HG03521 (cell line): ENCODE results near the gene TEX38.
A peak's percentile ranks its signal among the peaks of the same experiment; 100 is the strongest.
"Not testable (repeated sequence)": the region's sequence is repeated elsewhere in the genome, so short reads cannot be mapped to it uniquely, and the experiment has no call there.

Experiments
- ATAC-seq: cut with Tn5 transposase; IDR thresholded peaks from one replicate; pipeline ENCODE4 v1.9.1; 2021; ENCODE audit warnings: mild to moderate bottlenecking, moderate library complexity; ENCODE audit not compliant: unreplicated experiment

Gene TEX38

DNA sequence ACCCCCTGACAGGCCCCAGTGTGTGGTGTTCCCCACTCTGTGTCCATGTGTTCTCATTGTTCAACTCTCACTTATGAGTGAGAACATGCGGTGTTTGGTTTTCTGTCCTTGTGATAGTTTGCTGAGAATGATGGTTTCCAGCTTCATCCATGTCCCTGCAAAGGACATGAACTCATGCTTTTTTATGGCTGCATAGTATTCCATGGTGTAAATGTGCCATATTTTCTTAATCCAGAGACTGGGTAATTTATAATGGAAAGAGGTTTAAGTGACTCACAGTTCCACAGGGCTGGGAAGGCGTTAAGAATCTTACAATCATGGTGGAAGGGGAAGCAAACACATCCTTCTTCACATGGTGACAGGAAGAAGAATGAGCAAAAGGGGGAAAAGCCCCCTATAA is 17.0 kb upstream of the TEX38 start:
- ATAC-seq = not testable (repeated sequence)

DNA sequence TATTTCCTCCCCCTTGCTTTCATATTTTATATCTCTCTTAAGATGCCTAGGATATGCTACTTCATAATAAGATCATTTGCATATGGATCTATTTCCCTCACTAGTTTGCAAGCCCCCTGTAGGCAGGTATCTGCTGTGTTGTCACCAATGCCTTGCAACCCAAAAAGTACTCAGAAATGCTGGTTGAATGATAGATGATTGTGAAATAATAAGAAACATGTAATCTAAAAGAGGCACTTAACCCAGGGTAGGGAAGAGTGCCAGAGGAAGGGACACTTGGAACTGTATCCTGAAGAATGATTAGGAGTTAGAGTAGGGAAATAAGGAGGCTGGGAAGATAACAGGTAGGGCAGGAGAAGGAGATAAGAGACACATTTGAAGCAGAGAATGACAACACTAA is 15.8 kb upstream of the TEX38 start:
- ATAC-seq = no peak

DNA sequence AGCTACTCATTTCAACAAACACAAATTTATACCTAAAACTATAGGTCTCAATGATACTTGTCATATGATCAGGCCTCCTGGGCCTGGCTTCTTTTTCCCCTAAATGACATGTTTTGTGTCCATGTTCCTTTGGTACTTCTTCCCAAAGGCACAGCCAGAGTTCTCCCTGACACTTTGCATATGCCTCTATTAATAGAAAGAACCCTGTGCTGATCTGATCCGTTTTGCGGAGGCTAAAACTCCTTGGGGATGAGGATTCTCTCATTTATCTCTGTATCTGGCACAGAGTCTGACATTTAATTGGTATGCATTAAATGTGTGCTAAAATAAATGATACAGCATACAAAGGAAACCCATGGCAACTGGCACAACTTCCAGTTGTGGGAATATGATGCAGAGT is 15.0 kb upstream of the TEX38 start:
- no peak for ATAC-seq

DNA sequence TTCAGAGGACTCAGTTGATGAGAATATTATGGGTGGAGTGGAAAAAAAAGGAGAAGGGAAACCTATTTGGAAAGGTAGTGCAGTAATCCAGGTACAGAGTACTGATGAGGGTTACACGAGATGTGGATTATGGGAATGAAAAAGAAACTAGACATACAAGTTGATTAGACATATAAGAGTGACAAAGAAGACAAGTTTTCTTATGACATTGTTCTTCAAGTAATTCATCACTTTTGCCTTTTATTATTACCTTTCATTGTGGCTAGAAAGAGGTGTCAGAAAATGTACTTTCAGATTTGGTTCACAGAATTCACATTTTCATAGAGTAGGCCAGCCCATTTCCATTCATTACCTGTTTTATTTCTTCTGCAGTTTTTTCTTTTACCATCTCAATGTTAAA is 13.9 kb upstream of the TEX38 start:
- no peak for ATAC-seq

DNA sequence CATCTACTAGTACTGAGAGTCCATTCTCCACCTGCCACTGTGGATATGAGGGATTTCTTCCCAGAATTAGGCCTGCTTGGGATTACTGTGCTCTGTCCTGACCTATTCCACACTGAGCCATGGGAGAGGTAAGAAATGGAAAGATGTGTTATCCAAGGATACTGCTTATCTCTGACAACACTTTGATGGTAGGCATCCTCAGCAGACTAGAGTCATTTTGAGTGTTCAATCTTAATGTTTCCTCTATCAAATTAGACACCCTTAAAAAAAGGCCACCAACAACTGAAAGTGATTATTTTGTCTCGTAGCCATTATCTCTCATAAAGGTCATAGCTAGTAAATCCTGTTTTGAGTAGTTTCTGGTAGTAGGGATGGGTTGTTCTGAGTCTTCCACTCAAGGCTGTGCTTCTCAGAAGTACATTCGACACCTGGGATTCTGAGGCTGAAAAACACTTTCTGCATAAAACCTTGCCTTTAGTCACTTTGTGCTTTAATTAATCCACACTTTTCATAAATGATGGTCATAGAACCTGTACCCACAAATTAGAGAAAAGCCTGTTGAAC is 12.3 kb upstream of the TEX38 start:
- no peak for ATAC-seq

GRCh38 chr1:46660116-46660515 is 11.5 kb upstream of the TEX38 start:
- ATAC-seq = peak; percentile 95

DNA sequence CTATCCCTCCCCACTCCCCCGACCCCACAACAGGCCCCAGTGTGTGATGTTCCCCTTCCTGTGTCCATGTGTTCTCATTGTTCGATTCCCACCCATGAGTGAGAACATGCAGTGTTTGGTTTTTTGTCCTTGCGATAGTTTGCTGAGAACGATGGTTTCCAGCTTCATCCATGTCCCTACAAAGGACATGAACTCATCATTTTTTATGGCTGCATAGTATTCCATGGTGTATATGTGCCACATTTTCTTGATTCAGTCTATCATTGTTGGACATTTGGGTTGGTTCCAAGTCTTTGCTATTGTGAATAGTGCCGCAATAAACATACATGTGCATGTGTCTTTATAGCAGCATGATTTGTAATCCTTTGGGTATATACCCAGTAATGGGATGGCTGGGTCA is 8.7 kb upstream of the TEX38 start:
- not testable (repeated sequence) for ATAC-seq

DNA sequence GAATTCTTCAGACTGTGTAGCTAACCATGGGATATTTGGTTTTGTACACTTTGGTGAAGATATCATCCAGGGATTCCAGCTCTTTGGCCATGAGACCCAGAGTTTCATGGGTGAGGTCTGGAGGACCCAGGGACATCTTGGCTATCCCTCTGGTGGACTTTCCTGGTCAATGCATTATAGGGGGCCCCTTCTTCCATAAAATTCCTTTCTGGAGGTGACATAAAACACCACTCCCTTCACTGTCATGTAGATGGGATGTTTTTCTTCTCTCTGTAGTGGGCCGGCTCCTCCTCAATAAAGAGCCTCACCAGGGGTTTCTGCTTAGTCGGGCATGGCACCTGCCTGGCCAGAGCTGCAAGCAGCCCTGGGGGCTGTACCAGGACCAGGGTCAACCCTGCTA is 5.7 kb upstream of the TEX38 start:
- no peak for ATAC-seq

DNA sequence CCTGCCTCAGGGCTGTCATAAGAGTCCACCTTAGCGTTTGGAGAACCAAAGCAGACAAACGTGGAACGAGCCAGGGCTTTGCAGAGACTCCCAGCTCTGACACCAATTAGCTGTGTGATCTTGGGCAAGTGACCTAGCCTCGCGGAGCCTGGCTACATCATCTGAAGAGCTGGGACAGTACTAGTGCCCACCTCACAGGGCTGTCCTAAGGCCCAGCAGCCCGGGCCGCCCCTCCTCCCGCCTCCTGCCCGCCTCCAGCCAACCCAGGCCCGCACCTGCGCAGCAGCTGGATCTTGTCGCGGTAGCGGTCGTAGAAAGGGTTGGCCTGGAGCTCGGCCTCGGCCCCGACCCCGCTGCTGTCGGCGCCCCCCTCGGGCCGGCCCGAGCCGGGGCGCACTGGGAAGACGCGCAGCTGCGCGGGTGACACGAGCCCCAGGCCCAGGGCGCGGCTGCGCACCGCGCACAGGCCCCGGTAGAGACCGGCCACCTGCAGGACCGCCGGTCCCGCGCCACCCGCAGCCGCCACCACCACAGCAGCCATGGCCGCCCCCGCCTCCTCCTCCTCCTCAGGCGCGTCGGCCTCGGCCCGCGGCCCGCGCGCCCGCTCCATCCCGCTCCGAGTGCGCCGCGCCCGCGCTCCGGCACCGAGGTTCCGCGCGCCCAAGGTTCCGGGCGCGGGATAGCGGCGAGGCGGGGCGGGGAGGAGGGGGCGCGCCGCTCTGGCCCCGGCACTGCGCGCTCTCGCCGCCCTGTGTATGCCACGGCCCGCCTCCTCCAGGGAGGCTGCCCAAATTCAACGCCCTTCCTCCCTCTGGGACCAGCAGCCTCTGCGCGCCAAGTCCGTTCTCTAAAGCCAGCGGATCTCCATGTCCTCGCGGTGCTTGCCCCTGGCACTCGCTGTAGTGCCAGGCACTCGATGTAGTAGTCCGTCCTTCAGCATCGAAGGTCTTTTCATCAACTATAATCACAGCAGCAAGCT is 3.6 kb upstream of the TEX38 start, which contains the start of gene ATPAF1:
TSS of gene ATPAF1 (minus strand) at position 583 of the 979 bp plus-strand sequence. CDS start at position 541, 42 bp downstream.
- peak; percentile 81 for ATAC-seq

DNA sequence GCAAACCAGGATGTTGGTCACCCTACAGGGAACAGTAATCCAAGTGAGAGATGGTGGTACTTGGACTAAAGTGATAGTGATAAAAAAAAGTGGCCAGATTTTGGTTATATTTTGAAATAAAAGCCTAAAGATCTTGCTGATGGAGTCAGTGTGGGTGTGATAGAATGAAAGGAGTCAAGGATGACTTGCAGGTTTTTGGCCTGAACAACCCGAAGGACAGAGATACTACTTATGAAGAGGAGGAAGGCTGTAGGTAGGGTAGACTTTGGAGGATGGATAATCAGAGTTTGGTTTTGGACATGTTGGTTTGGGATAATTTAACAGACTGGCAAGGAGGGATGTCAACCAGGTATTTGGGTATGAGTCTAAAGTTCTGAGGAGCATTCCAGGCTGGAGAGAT is 1.5 kb upstream of the TEX38 start:
- no peak for ATAC-seq

DNA sequence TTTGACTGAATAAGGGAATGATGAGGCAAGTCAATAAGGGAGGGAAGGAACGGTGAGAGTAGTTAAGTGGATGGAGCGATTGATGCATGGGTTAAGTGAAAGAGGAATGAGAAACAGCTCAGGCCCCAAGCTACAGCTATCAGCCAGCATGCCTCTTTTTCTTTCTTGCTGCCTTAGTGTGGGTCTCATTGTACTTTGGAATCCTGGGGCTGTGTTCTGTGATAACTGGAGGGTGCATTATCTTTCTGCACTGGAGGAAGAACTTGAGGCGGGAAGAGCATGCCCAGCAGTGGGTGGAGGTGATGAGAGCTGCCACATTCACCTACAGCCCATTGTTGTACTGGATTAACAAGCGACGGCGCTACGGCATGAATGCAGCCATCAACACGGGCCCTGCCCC is 1.0 kb downstream of the TEX38 start:
- ATAC-seq = no peak

- no peak for ATAC-seq
Measured at GRCh38 chr1:46673749-46674182, 2.1 kb downstream of the TEX38 start.

DNA sequence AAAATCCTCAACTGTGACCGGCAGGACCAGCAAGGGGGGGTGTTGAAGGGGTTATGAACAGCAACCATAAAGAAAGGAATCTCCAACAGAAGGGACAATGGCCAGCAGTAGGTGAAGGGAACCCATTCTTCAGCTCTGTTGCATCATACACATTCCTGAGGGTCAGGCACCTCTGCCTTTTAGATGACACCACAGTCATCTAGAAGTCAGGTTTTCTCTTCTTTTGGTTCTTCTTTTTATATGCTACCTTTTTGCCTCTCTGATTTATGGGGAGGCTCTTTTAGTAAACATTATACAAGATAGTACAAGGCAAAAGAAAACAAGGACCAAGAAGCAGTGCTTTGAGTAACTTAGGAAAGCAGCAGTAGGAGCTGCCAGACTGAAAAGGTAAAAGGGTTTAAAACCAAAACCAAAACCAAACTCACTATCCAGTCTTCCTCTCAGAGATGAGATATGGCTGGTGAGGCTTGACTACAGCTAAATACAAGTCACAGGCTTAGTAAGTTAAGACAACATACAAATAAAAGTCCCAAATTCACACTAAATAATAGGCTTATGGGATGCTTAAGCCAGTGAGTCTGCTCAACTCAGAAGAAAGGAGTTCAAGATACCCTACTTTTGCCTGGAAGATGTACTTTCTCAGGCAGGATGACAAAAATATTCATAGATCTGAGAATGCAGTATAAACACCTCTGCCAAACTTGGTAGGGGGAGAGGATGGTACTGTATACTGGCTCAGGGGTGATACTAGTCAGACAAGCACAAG is 4.1 kb downstream of the TEX38 start:
- ATAC-seq = no peak

DNA sequence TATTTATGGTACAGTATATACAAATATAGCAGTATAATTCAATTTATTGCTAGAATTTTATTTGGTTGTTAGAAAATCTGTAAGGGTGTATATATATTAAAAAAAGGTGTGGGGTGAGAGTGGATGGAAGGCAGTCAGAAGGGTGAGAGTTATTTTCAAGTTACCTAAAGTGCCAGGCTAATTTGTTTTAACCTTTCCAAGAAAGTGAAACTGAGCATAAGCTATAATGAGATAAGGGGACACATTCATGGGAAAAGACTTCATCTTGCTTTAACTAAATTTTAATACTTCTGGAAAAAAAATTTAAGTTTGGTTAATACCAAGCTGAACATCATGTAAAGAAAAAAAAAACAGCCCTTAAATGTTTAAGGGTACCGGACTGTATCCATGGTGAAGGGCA is 4.9 kb downstream of the TEX38 start:
- no peak for ATAC-seq

DNA sequence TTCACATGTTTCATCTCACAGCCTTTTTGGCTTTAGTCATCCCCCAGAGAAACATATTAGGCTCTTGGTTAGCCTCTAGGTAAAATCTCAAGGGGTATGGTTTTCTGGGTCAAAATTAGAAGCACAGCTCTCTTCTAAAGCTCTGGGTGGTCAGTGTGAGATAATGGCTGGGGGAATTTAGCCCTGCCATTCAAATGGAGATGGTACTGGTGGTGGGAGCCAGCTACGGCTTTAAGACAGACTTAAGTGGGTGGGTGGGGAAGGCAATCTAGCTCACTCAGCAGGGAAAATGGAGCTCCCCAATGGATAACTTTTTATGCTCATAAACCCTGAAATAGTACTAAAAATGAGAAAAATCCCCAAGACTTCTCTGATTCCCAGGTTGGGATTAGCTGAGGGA is 5.7 kb downstream of the TEX38 start:
- no peak for ATAC-seq

DNA sequence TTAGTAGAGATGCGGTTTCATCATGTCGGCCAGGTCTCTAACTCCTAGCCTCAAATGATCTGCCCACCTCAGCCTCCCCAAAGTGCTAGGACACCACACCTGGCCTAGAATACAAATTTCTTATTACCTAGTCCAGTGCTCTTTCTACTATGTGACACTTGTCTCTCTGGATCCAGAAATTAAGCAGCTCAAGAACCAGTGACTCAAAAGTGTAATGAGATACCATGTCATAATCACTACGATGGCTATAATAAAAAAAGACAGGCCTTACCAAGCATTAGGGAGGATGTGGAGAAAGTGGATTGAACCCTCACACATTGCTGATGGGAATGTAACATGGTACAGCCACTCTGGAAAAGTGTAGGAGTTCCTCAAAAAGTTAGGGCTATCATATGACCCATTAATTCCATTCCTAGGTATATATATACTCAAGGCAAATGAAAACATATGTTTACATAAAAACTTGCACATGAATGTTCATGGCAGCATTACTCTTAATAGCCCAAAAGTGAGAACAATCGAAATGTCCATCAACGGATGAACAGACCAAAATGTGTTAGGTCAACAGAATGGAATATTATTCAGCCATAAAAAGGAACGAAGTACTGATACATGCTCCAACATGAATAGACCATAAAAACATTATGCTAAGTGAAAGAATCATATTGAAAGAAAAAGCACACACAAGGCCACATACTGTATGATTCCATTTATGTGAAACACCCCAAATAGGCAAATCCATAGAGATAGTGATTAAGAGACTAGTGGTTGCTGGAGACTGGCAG is 8.3 kb downstream of the TEX38 start:
- no peak for ATAC-seq

- ATAC-seq = no peak
Measured at GRCh38 chr1:46681333-46682034, 9.8 kb downstream of the TEX38 start.

- ATAC-seq = no peak
Measured at GRCh38 chr1:46682064-46682463, 10.4 kb downstream of the TEX38 start.

DNA sequence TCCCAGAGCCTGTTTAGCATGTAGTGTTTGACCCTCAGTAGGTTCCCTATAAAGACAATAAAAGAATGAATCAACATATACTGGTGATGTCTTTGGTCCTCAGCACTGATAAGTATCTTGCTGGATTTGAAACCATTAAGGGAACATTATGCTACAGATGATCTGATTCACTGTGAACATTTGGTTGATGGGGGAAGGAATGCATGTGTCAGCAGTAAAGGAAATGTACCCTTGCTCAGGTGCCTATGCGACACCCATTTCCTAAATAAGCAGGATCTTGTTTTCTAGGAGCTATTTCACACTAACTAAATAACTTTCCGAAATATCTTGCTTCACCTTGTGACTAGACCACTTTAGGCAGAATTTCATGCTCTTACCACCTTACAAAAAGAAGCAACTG is 13.0 kb downstream of the TEX38 start:
- ATAC-seq = no peak

DNA sequence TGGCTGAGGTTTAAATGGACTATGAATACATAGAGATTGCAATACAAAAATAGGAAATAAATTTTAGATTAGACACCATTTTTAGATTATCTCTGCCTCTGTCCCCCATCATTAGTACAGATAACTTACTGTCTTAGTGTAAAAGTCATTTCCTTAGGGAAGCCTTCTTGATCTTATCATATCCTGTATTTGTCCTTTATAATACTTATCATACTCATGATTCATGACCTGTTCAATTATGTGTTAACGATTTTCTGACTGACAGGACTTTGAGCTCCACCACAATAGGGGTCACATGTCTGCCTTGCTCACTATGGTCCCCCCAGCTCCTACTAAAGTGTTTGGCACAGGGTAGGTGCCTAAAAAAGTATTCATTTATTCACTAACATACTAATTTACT is 14.6 kb downstream of the TEX38 start:
- no peak for ATAC-seq
